Suprapubic skin (tissue), 4 donors: ENCODE data around the gene JMJD8.

ENCODE experiments used
- POLR2A ChIP-seq, 2 donors: fragments of 450-650 bp; IDR thresholded peaks; one replicate each; pipeline ENCODE4 v1.6.1; 2017; ENCODE audit warnings: antibody characterized with exemption in 2 of 2, mild to moderate bottlenecking in 2 of 2, moderate library complexity in 2 of 2
- POLR2AphosphoS5 ChIP-seq, 3 donors: sonication (generic); formaldehyde crosslinking; IDR thresholded peaks; one replicate each; pipeline ENCODE4 v1.6.1; 2017; ENCODE audit warnings: antibody characterized with exemption in 3 of 3
- TF ChIP-seq, protein P1 (sequence below), 2 donors: fragments of 200-600 bp in 1 of 2; fragments of 450-650 bp in 1 of 2; sonication (generic) in 1 of 2; IDR thresholded peaks; one replicate each; pipeline ENCODE4 v1.5.1; 2016 to 2019; ENCODE audit warnings: antibody characterized with exemption in 2 of 2, mild to moderate bottlenecking in 1 of 2, moderate library complexity in 1 of 2

DNA sequence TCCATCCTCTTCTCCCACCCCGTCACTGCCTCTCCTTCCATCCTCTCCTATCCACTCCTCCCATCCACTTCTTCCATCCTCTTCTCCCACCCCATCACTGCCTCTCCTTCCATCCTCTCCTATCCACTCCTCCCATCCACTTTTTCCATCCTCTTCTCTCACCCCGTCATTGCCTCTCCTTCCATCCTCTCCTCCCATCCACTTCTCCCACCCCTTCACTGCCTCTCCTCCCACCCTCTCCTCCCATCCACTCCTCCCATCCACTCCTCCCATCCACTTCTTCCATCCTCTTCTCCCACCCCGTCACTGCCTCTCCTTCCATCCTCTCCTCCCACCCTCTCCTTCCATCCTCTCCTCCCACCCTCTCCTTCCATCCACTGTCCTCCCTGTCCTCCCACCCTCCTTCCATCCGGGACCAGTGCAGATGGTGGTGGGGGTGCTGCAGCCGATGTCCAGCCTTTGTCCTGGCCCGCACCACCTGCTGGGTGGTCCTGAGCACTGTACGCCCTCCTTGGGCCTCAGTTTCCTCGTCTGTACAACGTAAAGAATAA lies 52.3 kb downstream of the JMJD8 start:
- TF ChIP-seq, protein P1, sequence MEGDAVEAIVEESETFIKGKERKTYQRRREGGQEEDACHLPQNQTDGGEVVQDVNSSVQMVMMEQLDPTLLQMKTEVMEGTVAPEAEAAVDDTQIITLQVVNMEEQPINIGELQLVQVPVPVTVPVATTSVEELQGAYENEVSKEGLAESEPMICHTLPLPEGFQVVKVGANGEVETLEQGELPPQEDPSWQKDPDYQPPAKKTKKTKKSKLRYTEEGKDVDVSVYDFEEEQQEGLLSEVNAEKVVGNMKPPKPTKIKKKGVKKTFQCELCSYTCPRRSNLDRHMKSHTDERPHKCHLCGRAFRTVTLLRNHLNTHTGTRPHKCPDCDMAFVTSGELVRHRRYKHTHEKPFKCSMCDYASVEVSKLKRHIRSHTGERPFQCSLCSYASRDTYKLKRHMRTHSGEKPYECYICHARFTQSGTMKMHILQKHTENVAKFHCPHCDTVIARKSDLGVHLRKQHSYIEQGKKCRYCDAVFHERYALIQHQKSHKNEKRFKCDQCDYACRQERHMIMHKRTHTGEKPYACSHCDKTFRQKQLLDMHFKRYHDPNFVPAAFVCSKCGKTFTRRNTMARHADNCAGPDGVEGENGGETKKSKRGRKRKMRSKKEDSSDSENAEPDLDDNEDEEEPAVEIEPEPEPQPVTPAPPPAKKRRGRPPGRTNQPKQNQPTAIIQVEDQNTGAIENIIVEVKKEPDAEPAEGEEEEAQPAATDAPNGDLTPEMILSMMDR (IDR thresholded peaks at IDR 0.05), result no peak
- TF ChIP-seq POLR2A (IDR thresholded peaks at IDR 0.05) (no peak), POLR2AphosphoS5 (IDR thresholded peaks at IDR 0.05) (no peak)
